Measurements from ENCODE around the gene ANKRD12.

The ANKRD12 gene

GRCh38 chr18:9184998-9185613, 48.5 kb downstream of the ANKRD12 start:
- DNase-seq (ENCODE audit: low read depth in 2 of 2), result no peak

- DNase-seq (ENCODE audit: low read depth in 2 of 2), result no peak
Measured at GRCh38 chr18:9188359-9189231, 52.0 kb downstream of the ANKRD12 start.

- no peak for DNase-seq (ENCODE audit: low read depth in 2 of 2)
Measured at GRCh38 chr18:9189491-9189890, 52.9 kb downstream of the ANKRD12 start.

- DNase-seq (ENCODE audit: low read depth in 2 of 2), result no peak
Measured at GRCh38 chr18:9191658-9192256, 55.2 kb downstream of the ANKRD12 start.

GRCh38 chr18:9193031-9193430, 56.5 kb downstream of the ANKRD12 start:
- no peak for DNase-seq (ENCODE audit: low read depth in 2 of 2)

- no peak for DNase-seq (ENCODE audit: low read depth in 2 of 2)
Measured at GRCh38 chr18:9196568-9196967, 60.0 kb downstream of the ANKRD12 start.

- DNase-seq (ENCODE audit: low read depth in 2 of 2), result no peak
Measured at GRCh38 chr18:9199681-9200080, 63.1 kb downstream of the ANKRD12 start.

GRCh38 chr18:9201224-9201623, 64.6 kb downstream of the ANKRD12 start:
- no peak for DNase-seq (ENCODE audit: low read depth in 2 of 2)

GRCh38 chr18:9204659-9205058, 68.1 kb downstream of the ANKRD12 start:
- DNase-seq (ENCODE audit: low read depth in 2 of 2), result no peak

GRCh38 chr18:9206421-9206820, 69.8 kb downstream of the ANKRD12 start:
- DNase-seq (ENCODE audit: low read depth in 2 of 2), result no peak

- no peak for DNase-seq (ENCODE audit: low read depth in 2 of 2)
Measured at GRCh38 chr18:9209279-9209678, 72.7 kb downstream of the ANKRD12 start.

GRCh38 chr18:9210966-9211365, 74.4 kb downstream of the ANKRD12 start:
- no peak for DNase-seq (ENCODE audit: low read depth in 2 of 2)

- DNase-seq (ENCODE audit: low read depth in 2 of 2), result no peak
Measured at GRCh38 chr18:9211955-9212354, 75.4 kb downstream of the ANKRD12 start.

GRCh38 chr18:9215221-9215933, 78.8 kb downstream of the ANKRD12 start:
- no peak for DNase-seq (ENCODE audit: low read depth in 2 of 2)

GRCh38 chr18:9216459-9216858, 79.9 kb downstream of the ANKRD12 start:
- no peak for DNase-seq (ENCODE audit: low read depth in 2 of 2)

- DNase-seq (ENCODE audit: low read depth in 2 of 2), result no peak
Measured at GRCh38 chr18:9217743-9218451, 81.3 kb downstream of the ANKRD12 start.

- DNase-seq (ENCODE audit: low read depth in 2 of 2), result no peak
Measured at GRCh38 chr18:9221040-9221439, 84.5 kb downstream of the ANKRD12 start.

GRCh38 chr18:9221661-9222060, 85.1 kb downstream of the ANKRD12 start:
- DNase-seq (ENCODE audit: low read depth in 2 of 2), result no peak

GRCh38 chr18:9223356-9223755, 86.8 kb downstream of the ANKRD12 start:
- DNase-seq (ENCODE audit: low read depth in 2 of 2), result no peak

- DNase-seq (ENCODE audit: low read depth in 2 of 2), result no peak
Measured at GRCh38 chr18:9226463-9226862, 89.9 kb downstream of the ANKRD12 start.

- no peak for DNase-seq (ENCODE audit: low read depth in 2 of 2)
Measured at GRCh38 chr18:9231852-9232486, 95.4 kb downstream of the ANKRD12 start.
